Glomerular endothelial cell (primary cell): ENCODE results near the gene ARHGAP31. TPM values are rescaled to one million over a fixed set of nuclear protein-coding genes. Genes with fewer than 3 reads are reported as not detected.
"Not testable (repeated sequence)": the region's sequence is repeated elsewhere in the genome, so short reads cannot be mapped to it uniquely, and the experiment has no call there.

Source experiments
- DNase-seq: peaks from one replicate; pipeline ENCODE4 v3.0.0-alpha.2; 2011; ENCODE audit warnings: low read depth, low spot score; ENCODE audit errors: extremely low read depth
- total RNA-seq: library from RNA; depleted of rRNA; stranded (reverse); fragments of >200 nt; gene quantifications from 2 replicates; pipeline ENCODE4 v1.2.3, GENCODE V29; 2015

ARHGAP31 gene
- total RNA-seq, 1 donor from 2014 or later, result 73.3 TPM

DNA sequence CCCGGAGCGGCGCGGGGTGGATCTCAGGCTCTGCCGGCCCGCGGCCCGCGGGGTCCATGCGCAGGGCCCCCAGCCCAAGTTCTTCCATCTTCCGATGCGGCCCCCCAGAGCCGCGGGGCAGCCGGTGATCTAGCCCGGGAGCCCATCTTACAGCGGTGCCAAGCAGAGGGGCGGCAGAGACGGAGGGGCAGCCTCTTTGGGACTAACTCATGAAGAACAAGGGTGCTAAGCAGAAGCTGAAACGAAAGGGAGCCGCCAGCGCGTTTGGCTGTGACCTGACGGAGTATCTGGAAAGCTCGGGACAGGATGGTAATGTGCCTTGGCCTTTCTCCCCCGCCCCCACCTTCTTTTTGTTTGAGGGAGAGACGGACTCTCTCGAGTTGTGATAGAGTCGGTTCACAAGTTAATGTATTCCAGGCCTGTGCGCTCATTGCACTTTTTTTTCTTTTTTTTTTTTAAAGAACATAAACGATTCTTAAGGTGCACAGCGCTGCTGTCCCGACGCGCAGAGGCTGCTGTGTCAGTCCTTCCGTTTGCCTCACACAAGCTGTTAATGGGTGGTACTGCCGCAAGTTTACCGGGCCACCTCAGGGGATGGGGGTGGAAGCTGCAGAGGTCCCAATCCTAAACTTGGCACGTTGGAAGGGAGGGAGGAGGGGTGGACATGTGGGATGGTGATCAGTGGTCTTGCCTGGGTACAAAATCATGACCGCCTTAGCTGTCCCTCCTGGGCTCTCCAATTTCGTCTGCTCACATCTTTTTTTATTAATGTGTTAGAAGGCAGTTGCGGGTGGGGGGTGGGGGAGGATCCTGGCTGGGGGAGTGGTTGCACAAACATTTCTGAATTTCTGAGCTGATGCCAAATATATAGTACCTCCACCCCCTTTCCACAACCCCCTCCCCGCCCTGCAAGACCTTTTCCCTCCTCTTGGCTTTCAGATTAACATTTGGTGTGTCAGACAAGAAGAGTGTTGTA, 801 bp downstream of the ARHGAP31 start:
- DNase-seq, result no peak

DNA sequence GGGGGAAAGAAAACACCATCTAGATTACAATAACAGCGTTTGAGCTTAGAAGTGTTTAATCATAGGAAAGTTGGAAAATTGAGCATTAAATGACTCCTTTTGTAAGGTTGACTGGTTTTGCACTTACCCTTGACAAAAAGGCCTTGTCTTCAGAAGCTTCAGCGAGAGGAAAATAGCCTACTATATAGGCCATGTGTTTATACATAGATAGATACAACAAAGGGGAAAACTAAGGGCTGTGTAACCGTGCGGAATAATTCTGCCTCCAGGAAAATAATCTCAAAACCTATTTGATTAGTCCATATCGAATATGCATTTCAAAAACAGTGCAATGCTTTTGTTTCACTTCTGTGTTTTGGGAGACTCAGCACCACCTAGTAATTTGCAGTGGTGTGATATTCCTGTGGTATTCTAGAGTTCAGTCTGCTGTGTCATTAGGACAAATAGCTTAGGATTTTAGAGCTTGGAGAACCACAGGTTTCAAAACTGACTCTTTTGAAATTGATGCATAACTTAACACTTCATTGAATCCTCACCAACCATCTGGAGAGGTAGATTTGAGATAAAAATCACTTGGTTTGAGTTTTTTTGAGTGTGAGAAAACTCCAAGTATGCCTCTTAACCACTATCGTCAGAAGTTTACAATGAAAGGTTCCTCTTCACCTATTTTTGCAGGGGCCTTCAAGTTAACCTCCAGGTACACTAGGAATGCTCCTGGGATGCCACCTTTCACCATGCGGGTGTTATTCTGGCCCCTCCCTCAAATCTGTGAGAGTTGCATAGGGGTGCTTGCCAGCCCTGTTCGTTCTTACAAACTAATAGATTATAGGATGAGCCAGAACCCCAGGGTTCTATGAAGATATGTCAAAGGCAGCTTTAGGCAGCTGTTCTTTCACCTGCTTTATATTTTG, 1.9 kb downstream of the ARHGAP31 start:
- DNase-seq, result no peak

DNA sequence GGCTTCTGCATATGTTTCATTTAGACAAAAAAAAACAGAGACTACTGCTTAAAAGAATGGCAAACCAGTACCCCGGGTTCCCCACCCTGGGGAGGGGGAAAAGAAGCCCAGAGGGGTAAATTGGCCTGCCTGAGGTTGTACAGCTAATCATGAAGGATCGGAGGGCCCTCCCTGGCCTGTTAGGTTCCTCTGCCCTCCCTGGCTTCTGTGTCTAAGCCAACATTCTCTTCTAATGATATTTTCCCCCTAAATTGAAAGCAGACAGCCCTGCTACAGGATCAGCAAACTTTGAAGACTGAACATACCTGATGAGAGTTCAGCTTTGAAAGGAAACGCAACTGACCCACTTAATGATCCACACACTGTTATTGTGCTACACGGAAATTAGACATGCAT, 2.5 kb downstream of the ARHGAP31 start:
- no peak for DNase-seq

DNA sequence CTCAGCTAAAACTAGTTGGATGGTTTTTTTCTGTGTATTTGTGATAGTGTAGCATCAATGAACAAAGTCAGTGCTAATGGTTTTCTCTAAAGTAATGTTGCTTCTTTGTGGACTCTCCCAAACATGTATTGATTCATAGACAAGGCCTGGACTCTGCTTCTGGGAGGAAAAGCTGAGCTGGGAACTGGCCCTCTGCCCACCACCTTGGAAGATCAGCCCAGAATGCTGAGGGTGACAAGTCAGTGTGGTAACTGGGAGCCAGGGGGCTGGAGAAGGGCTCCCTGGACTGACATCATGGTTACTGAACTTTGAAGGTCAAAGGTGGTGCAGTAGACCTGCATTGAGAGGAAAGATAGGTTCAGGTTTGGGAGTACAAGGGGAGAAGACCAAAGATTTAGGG, 3.0 kb downstream of the ARHGAP31 start:
- no peak for DNase-seq

DNA sequence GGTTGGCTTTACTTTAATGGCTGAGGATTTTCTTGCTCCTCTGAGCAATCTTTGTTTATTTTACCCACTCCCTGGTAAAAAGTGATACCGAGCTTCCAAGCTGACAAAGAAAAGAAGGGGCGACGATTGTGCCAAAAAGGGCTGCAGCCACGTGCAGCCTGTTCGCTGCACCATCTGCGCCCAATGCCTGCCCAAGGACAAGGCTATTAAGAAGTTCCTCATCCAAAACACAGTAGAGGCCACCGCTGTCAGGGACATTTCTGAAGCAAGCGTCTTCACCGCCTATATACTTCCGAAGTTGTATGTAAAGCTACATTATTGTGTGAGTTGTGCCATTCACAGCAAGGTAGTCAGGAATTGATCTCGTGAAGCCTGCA, 4.4 kb downstream of the ARHGAP31 start:
- no peak for DNase-seq

DNA sequence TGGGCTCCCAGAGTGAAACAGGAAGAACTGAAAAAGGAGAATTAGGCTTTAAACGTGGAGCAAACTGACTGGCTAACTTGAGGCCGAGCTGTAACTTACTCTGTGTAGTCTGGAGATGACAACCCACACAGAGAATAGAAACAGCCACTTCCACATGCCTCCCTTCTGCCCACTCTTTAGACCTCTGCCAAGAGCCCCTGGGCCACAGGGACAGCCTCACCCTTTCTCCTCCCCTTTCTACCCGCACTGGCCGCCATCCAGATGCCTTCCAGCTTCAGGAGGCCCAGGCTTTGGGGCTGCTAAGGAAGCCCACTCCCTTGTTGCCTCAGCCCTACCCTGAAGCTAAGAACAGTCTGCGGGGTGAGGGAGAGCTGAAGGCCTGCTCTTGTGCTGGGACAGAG, 6.8 kb downstream of the ARHGAP31 start:
- no peak for DNase-seq

DNA sequence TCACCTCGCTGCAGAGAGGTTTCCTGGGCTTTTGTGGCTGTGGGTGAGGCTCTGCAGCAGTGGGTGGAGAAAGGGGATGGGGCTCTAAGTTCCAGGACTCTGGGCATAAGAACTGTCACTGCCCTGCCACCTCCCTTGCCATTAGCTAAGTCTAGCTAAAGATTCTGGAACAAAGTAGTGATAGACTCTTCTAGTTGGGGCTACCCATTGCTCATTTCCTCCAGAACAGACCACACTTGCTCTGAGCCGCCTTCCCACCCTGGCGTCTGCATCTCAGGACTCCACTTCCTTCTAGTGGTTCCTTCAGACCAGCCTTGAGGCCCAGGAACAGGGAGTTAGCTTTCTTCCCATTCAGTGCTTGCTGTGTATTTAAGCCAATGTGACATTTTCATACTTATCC, 7.5 kb downstream of the ARHGAP31 start:
- DNase-seq, result no peak

DNA sequence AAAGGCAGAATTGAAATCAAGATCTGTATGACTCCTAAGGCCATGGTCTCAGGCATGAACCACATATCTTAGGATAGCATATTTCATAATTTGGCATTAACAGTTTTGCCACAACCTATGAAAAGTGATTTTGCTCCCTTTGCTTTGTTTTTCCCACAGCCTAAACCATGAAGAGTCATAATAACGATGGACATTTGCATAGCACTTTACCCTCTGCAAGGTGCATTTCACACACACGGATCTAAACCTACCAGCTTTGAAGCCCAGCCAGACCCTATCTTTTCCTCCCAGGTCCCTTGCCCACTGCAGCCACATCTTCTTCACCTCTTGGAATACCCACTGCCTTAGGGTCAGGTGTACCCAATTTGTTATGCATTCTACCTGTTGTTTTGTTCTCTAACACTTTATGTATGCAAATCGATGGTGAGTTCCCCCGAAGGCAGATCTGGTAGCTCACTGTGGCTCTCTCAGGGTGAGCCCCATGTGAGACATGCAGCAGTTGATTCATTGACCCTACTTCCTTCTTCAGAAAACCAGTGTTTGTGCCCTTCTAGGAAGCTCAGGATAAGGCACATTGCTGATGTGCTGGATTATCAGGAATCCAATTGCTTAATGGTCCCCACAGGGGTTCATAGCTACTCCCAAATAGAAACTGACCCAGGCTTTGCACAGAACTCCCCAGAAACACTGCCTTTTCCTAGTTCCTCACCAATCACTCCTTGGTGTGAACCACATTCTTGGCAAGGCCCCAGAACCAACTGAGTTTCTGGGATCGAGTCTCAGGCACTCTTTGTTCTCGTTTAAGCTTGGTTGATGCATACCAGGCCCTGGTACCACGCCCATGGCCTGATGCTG, 8.7 kb downstream of the ARHGAP31 start:
- DNase-seq, result no peak

DNA sequence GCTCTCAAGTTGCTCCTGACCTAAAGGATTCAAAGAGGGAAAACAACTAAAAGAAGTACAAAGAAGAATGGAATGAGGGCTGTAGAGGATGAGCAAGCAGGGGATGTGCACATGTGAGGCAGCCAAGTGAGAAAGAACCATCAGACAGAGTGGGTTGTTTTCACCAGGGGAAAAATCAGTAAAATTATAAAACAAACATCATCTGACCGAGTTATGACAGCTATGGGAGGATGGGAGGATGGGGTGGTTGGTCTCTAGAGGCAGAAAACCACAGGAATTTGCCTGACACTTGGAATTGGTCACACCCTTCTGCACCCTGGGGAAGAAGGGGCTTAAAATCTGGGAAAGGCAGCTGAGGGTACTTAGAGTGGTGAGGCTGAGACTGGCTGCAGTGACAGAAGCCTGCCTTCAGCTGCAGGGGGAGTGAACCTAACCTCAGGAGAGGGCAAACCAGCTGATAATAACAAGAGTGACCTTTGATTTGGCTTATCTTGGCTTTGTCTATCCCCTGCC, 10.1 kb downstream of the ARHGAP31 start:
- DNase-seq, result no peak

DNA sequence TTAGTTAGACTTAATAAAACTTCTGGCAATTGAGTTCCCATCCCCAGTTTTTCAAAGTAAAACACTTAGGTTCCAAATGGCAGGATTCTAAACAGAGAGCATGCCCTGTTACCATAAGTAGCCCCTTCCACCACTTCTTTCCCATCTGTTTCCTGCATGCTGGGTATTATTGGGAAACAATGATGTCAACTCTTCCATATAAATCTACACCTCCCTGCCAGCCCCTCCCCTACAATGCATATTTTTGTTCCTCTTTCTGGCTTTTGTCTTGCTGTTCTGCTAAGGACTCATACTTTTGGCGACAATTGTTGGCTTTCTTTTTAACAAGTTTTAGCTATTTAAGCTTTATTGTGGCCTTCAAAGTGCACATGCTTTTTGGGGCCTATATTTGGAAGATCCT, 11.1 kb downstream of the ARHGAP31 start:
- no peak for DNase-seq

DNA sequence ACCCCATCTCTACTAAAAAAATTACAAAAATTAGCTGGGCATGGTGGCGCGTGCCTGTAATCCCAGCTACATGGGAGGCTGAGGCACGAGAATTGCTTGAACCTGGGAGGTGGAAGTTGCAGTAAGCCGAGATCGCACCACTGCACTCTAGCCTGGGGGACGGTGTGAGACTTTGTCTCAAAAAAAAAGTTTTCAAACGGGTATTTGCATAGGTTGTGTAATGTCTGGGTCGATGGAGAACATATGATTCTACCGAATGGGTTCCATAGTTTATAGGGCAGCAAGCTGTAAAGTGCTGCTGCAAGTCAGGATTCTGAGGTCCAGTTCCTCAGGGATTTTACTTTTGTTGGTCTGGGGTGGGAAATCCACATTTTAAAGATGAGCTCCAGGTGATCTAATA, 12.2 kb downstream of the ARHGAP31 start:
- not testable (repeated sequence) for DNase-seq

DNA sequence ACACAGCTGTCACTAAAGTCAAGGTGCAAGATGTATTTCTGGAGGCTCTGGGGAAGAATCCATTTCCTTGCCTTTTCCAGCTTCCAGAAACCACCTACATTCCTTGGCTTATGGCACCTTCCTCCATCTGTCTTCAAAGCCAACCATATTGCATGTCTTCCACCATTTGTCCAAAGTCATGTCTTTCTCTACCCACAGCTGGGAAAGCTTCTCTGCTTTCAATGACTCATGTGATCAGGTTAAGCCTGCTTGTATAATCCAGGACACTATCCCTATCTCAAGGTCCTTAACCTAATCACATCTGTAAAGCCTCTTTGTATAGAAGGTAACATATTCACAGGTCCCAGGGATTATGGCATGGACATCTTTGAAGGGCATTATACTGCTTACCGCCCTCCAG, 14.2 kb downstream of the ARHGAP31 start:
- DNase-seq, result no peak

DNA sequence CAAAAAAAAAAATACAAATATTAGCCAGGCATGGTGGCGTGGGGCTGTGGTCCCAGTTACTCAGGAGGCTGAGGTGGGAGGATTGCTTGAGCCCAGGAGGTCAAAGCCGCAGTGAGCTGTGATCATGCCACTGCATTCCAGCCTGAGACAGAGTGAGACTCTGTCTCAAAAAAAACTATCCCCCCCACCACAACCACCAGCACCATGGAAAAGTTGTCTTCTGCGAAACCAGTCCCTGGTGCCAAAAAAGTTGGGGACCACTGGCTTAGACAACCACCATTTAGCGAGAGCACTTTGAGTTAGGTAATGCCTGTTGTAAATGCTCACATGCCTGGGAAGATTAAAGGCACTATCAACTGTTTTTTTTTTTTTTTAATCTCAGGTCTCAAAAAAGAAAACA, 15.4 kb downstream of the ARHGAP31 start:
- no peak for DNase-seq

DNA sequence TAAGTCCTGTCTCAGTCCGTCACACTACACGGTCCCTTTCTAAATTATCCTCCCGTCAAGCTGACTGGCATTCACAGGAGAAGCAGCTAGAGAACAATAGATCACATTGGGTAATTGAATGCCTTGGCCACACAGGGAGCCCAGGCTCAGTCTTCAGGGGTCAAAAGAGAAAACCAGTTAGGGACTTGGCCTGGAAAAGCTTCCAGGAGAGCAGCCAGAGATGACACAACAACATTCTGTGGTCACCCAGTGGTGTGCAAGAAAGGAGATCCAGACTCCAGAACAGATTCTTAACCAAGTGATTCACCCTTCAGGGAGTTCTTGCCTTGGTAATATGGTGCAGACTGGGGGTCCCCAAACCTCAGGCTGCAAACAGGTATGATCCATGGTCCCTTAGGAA, 15.9 kb downstream of the ARHGAP31 start:
- no peak for DNase-seq

DNA sequence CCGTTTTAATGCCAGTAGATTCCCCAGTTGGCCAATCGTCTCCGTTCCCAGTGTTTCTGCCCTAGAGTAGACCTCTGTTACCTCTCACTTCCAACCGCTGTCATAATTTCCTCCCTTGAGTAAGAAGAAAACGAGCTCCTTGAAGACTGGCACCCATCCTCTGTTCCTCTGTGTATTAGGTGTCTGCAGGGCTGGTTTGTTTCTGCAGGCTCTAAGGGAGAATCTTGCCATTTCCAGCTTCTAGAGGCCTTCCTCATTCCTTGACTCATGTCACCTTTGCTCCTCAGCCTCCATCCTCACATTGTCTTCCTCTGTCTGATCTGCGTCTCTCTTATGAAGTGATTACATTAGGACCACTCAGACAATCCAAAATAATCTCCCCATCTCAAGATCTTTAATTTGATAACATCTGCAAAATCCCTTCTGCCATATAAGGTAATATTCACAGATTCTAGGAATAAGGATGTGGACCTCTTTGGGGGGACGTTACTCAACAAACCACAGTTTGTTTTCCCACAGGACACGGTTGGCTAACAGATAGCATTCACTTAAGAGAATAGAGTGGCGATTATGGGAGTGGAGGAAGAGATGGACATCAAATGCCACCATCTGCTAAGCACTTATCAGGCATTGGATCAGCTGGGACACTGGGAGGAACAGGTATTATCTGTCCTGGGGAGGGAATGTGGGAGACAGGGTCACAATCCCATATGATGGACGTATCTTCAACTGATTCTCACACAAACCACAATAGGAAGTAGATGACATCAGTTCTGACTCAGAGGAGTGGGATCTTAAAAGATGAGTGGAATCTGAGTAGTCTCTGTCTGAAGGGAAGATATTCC, 17.1 kb downstream of the ARHGAP31 start:
- DNase-seq, result no peak

DNA sequence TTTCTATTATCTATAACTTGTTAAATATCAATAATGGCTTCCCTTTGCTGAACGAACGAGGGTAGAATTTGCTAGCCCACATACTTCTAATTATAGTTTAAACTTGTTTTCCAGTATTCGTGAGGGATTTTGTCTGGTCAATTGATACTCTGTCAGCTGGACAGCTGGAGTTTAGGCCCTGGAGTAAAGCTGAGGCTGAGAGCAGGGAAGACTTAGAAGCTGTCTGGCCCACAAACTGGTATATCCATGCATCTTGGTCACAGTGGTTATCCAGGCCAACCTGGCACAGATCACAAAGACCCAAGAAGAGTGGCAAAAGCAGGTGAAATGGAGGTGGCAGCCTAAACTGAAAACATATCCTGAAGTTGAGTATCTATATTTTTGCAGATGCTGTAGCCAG, 19.3 kb downstream of the ARHGAP31 start:
- no peak for DNase-seq

DNA sequence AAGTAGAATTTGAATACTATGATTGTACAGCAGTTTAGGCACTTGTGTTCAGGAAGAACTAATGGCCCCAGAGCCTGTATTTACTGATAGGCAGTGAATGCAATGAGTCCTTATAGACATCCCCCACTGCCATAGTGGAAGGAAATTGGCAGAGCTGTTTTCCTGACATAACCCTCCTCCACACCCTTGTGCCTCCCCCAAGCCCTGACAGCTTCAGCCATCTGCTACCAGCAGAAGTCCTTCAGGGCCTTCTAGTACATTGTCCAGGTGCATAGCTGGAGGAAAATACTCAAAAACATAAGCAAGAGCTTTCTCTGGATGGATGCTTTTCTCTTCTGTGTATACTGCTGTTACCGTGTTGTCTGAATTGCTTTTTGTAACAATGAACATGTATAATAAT, 20.6 kb downstream of the ARHGAP31 start:
- no peak for DNase-seq

DNA sequence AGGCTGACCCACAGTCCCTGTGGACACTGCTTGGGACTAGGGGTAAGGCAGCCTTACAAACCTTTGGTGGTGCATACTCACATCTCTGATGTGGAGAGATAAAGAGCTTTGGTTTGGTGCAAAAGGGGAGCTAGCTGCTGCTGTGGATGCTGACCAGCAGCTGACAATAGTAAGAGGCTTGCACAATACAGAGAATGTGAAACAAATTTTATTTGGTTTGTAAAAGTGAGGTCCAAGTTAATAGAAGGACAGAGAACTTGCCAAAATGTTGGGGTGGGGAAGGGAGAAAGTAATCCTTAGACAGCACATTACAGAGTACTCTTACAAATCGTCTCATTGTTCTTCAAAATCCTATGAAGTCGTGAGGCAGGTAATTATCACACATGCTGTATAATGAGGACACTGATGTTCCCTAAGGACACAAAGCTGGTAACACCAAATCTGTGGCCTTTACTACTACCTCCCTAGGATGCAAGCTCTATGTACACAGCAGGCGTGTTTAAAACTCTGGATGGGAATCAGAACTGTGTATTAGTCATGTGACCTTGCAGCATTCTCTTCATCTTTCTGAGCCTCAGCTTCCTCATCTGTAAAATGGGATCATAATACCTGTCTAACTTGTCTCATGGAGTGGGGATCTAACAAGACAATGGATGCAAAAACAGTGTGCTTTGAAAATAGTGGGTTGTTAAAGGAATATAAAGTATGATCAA, 21.6 kb downstream of the ARHGAP31 start:
- DNase-seq, result no peak

DNA sequence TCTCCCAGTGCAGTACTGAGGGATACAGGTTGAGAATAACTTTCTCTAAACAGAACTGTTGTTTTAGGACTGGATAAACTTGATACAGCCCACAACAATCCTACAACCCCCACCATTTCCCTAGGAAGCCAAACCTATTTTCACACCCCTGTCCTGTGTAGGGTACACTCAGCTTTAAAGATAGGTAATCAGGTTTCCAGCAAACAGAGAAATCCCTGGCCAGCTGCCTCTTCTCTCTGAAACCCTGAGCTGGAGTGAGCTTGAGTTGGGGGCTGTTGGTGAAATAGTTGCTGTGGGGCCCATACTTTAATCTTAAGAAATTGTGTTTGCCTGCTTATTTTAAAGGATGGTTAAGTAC, 22.1 kb downstream of the ARHGAP31 start:
- DNase-seq, result no peak
